Measurements from ENCODE around the gene MYO3B.
"Not testable (repeated sequence)": the region's sequence is repeated elsewhere in the genome, so short reads cannot be mapped to it uniquely, and the experiment has no call there.

MYO3B gene

GRCh38 chr2:170548304-170548703 lies 370.4 kb downstream of the MYO3B start:
- DNase-seq (ENCODE audit: low read depth), result no peak
- H3K4me3 ChIP-seq (ENCODE audit: low read depth, low read length), result no peak overlapping the region
- TF ChIP-seq CTCF (conservative IDR thresholded peaks at IDR 0.05; ENCODE audit: low read depth, low read length), result no peak

GRCh38 chr2:170550501-170550900 lies 372.6 kb downstream of the MYO3B start:
- TF ChIP-seq CTCF (conservative IDR thresholded peaks at IDR 0.05; ENCODE audit: low read depth, low read length), result no peak
- no peak for DNase-seq (ENCODE audit: low read depth)
- H3K4me3 ChIP-seq (ENCODE audit: low read depth, low read length), result no peak overlapping the region

GRCh38 chr2:170551899-170552298 lies 374.0 kb downstream of the MYO3B start:
- not testable (repeated sequence) for DNase-seq (ENCODE audit: low read depth)

GRCh38 chr2:170553748-170554147 lies 375.8 kb downstream of the MYO3B start:
- TF ChIP-seq CTCF (conservative IDR thresholded peaks at IDR 0.05; ENCODE audit: low read depth, low read length), result no peak
- no peak overlapping the region for H3K4me3 ChIP-seq (ENCODE audit: low read depth, low read length)
- no peak for DNase-seq (ENCODE audit: low read depth)

More at GRCh38 chr2:170551899-170552298, 374.0 kb downstream of the MYO3B start:
- not testable (repeated sequence) for H3K4me3 ChIP-seq (ENCODE audit: low read depth, low read length)

GRCh38 chr2:170554278-170554955 lies 376.5 kb downstream of the MYO3B start:
- no peak for TF ChIP-seq CTCF (conservative IDR thresholded peaks at IDR 0.05; ENCODE audit: low read depth, low read length)
- peak; percentile 57 for DNase-seq (ENCODE audit: low read depth)
- no peak overlapping the region for H3K4me3 ChIP-seq (ENCODE audit: low read depth, low read length)

- TF ChIP-seq CTCF (conservative IDR thresholded peaks at IDR 0.05; ENCODE audit: low read depth, low read length), result no peak
- DNase-seq (ENCODE audit: low read depth), result no peak
- no peak overlapping the region for H3K4me3 ChIP-seq (ENCODE audit: low read depth, low read length)
Measured at GRCh38 chr2:170562928-170563327, 385.0 kb downstream of the MYO3B start.

- no peak overlapping the region for H3K4me3 ChIP-seq (ENCODE audit: low read depth, low read length)
- TF ChIP-seq CTCF (conservative IDR thresholded peaks at IDR 0.05; ENCODE audit: low read depth, low read length), result no peak
- no peak for DNase-seq (ENCODE audit: low read depth)
Measured at GRCh38 chr2:170563401-170563800, 385.5 kb downstream of the MYO3B start.
